Mucosa of descending colon (tissue), 3 donors: ENCODE results near the gene TMTC1. TPM values are rescaled to one million over a fixed set of nuclear protein-coding genes. Genes with fewer than 3 reads are reported as not detected.

ENCODE experiments used
- ATAC-seq: fragments of 200-7000 bp; cut with Tn5 transposase; one replicate; pipeline ENCODE4 v1.9.1; 2020; ENCODE audit warnings: mild to moderate bottlenecking, moderate library complexity
- DNase-seq, 3 donors: peaks; one replicate each; pipeline ENCODE4 v3.0.0-alpha.2; 2020
- H3K36me3 ChIP-seq: fragments of 200-600 bp; one replicate; pipeline ENCODE4 v1.8.0; 2021; ENCODE audit warnings: low read depth, mild to moderate bottlenecking
- H3K4me1 ChIP-seq: fragments of 200-600 bp; one replicate; pipeline ENCODE4 v1.8.0; 2021; ENCODE audit warnings: low read depth, mild to moderate bottlenecking
- H3K4me3 ChIP-seq: fragments of 200-600 bp; one replicate; pipeline ENCODE4 v1.8.0; 2021; ENCODE audit warnings: mild to moderate bottlenecking
- H3K9me3 ChIP-seq: fragments of 200-600 bp; one replicate; pipeline ENCODE4 v1.8.0; 2021; ENCODE audit warnings: mild to moderate bottlenecking
- CTCF ChIP-seq: fragments of 200-600 bp; IDR thresholded peaks from one replicate; pipeline ENCODE4 v1.8.0; 2022; ENCODE audit warnings: antibody characterized with exemption, mild to moderate bottlenecking
- intact Hi-C, 2 donors: fragments of 100-400 bp; cut with DNase I in 1 of 2; cut with micrococcal nuclease in 1 of 2; formaldehyde crosslinking; loops; one replicate each; pipeline versions ENCODE4 v1.11.0 to v1.11.1; 2022; cut with DNase I, micrococcal nuclease
- total RNA-seq, 3 donors: library from RNA; stranded (reverse); fragmentation: NEBNext Ultra II Directional in 2 of 3; extraction: Animal tissue kit (Norgen Biotek cat#: 25700) in 2 of 3; gene quantifications; one replicate each; pipeline versions ENCODE4 v1.2.1 to v1.2.4, GENCODE V29; 2021 to 2023
- donor health status: DM: no; HTN: no; CAD: no; lungs with moderate emphysema.
- donor health status: DM: no; HTN: no; CAD: no.
- donor health status: DM: no; HTN: yes; CAD: no.

The TMTC1 gene
- total RNA-seq, 3 donors from 2014 or later = 2.5 to 49.1 (median 10.5) TPM

GRCh38 chr12:29521951-29522350, 261.8 kb downstream of the TMTC1 start:
- H3K4me1 ChIP-seq = no peaks in the 10 kb centered on the region
- H3K4me3 ChIP-seq = no peak overlapping the region
- TF ChIP-seq CTCF = no peak
- intact Hi-C loops = no loop called here
- DNase-seq (no peak), ATAC-seq (no peak)
- H3K36me3 ChIP-seq = no peaks in the 10 kb centered on the region
- no peaks in the 10 kb centered on the region for H3K9me3 ChIP-seq

GRCh38 chr12:29519585-29520182, 264.1 kb downstream of the TMTC1 start:
- intact Hi-C loops = no loop called here
- no peak overlapping the region for H3K4me3 ChIP-seq
- no peaks in the 10 kb centered on the region for H3K9me3 ChIP-seq
- H3K36me3 ChIP-seq = no peaks in the 10 kb centered on the region
- ATAC-seq (no peak), DNase-seq (peak in 1 of 3 donors; percentile 58)
- TF ChIP-seq CTCF = peak; percentile 24
- no peaks in the 10 kb centered on the region for H3K4me1 ChIP-seq

GRCh38 chr12:29518407-29518806, 265.3 kb downstream of the TMTC1 start:
- intact Hi-C loops = no loop called here
- ATAC-seq (no peak), DNase-seq (no peak)
- H3K36me3 ChIP-seq = no peaks in the 10 kb centered on the region
- no peaks in the 10 kb centered on the region for H3K4me1 ChIP-seq
- no peak for TF ChIP-seq CTCF
- no peak overlapping the region for H3K4me3 ChIP-seq
- H3K9me3 ChIP-seq = no peaks in the 10 kb centered on the region

GRCh38 chr12:29517264-29517663, 266.5 kb downstream of the TMTC1 start:
- H3K4me3 ChIP-seq = no peak overlapping the region
- H3K9me3 ChIP-seq = no peaks in the 10 kb centered on the region
- H3K36me3 ChIP-seq = no peaks in the 10 kb centered on the region
- ATAC-seq = peak; percentile 44
- DNase-seq = peak in 2 of 3 donors; percentile 21 to 30
- intact Hi-C loops = no loop called here
- no peak for TF ChIP-seq CTCF
- no peaks in the 10 kb centered on the region for H3K4me1 ChIP-seq

GRCh38 chr12:29516431-29516875, 267.3 kb downstream of the TMTC1 start:
- Histone ChIP-seq H3K9me3 (no peaks in the 10 kb centered on the region), H3K4me3 (no peak overlapping the region), H3K4me1 (no peaks in the 10 kb centered on the region), H3K36me3 (no peaks in the 10 kb centered on the region)
- intact Hi-C loops = no loop called here
- ATAC-seq (no peak), DNase-seq (no peak)
- TF ChIP-seq CTCF = no peak
